GM12878 (cell line): ENCODE data around the gene ELMO2. TPM values are rescaled to one million over a fixed set of nuclear protein-coding genes. Genes with fewer than 3 reads are reported as not detected.

Experiments
- ATAC-seq: fragments of 200-7000 bp; cut with Tn5 transposase; 3 replicates; pipeline ENCODE4 v1.9.1; 2020; ENCODE audit warnings: mild to moderate bottlenecking, moderate library complexity
- BruUV-seq: library from RNA; stranded (reverse); fragments of 400-500 nt; replicated peaks from 2 replicates; lab custom pipeline; 2021; lab: Mats Ljungman, UMichigan
- CTCF ChIA-PET: fragments of 300-600 bp; sonication (Branson Sonifier 250); formaldehyde crosslinking; extraction: SDS; loops from one replicate; lab custom pipeline; 2021; ENCODE audit warnings: inconsistent platforms; lab: Yijun Ruan, JAX
- POLR2A ChIA-PET: fragments of 350-600 bp; formaldehyde crosslinking; extraction: SDS; loops from one replicate; lab custom pipeline; 2021; ENCODE audit warnings: inconsistent platforms; lab: Charles Lee
- RAD21 ChIA-PET: fragments of 300-600 bp; sonication (Branson Sonifier 250); formaldehyde crosslinking; loops from one replicate; lab custom pipeline; 2023; ENCODE audit warnings: antibody characterized with exemption; ENCODE audit not compliant: unreplicated experiment; lab: Charles Lee
- SMC1A ChIA-PET: fragments of 300-600 bp; sonication (Branson Sonifier 250); formaldehyde crosslinking; loops from one replicate; lab custom pipeline; 2023; ENCODE audit not compliant: unreplicated experiment, uncharacterized antibody; lab: Charles Lee
- DNase-seq: peaks from one replicate; pipeline ENCODE4 v3.0.0-alpha.2; 2011; ENCODE audit warnings: low read depth, low spot score
- FAIRE-seq: peaks from 3 replicates; lab custom pipeline; 2011; peaks lifted over from hg19 to GRCh38; lab: Jason Lieb, UNC
- H2AFZ ChIP-seq: 2 replicates; pipeline ENCODE4 v1.6.0; 2011; ENCODE audit warnings: low read depth, low read length, control low read depth; ENCODE audit not compliant: control insufficient read depth
- H3K27ac ChIP-seq: 2 replicates; pipeline ENCODE4 v1.5.1; 2011; ENCODE audit warnings: control low read depth; ENCODE audit not compliant: control insufficient read depth, insufficient read depth
- H3K27me3 ChIP-seq, 2 experiments: replicated peaks in 1 of 2; 2 replicates each; pipeline versions ENCODE4 v1.6.0 to v1.6.1; 2011; ENCODE audit warnings: low read length in 1 of 2; ENCODE audit not compliant: control insufficient read depth in 2 of 2, insufficient read depth in 2 of 2
- H3K36me3 ChIP-seq, 2 experiments: 2 replicates each; pipeline ENCODE4 v1.5.1; 2011; ENCODE audit warnings: low read length in 1 of 2; ENCODE audit not compliant: control insufficient read depth in 2 of 2, insufficient read depth in 2 of 2
- H3K4me1 ChIP-seq: 2 replicates; pipeline ENCODE4 v1.6.1; 2011; ENCODE audit warnings: mild to moderate bottlenecking, low read length, moderate library complexity, mixed read lengths; ENCODE audit not compliant: control insufficient read depth, insufficient read depth
- H3K4me2 ChIP-seq: 2 replicates; pipeline ENCODE4 v1.6.0; 2011; ENCODE audit warnings: control low read depth; ENCODE audit not compliant: control insufficient read depth, insufficient read depth
- H3K4me3 ChIP-seq: fragments of 200-600 bp; sonication (generic); 2 replicates; pipeline ENCODE4 v1.5.1; 2016
- H3K79me2 ChIP-seq: 2 replicates; pipeline ENCODE4 v1.6.0; 2011; ENCODE audit warnings: low read length; ENCODE audit not compliant: control insufficient read depth, insufficient read depth
- H3K9ac ChIP-seq: 2 replicates; pipeline ENCODE4 v1.8.0; 2011; ENCODE audit warnings: low read length, control low read depth, mixed read lengths; ENCODE audit not compliant: control insufficient read depth, insufficient read depth
- H3K9me3 ChIP-seq: replicated peaks from 3 replicates; pipeline ENCODE4 v1.5.1; 2011; ENCODE audit warnings: mild to moderate bottlenecking, low read length; ENCODE audit not compliant: control insufficient read depth, insufficient read depth
- H4K20me1 ChIP-seq: 2 replicates; pipeline ENCODE4 v1.6.0; 2011; ENCODE audit not compliant: control insufficient read depth, insufficient read depth
- EZH2 ChIP-seq: IDR thresholded peaks from 2 replicates; pipeline ENCODE4 v1.6.1; 2012; ENCODE audit warnings: low read depth, mild to moderate bottlenecking, control low read depth, inconsistent platforms, low read length, borderline replicate concordance; ENCODE audit not compliant: control insufficient read depth
- FOXK2 ChIP-seq: fragments of 450-650 bp; IDR thresholded peaks from 2 replicates; pipeline ENCODE4 v1.6.1; 2017; ENCODE audit warnings: mild to moderate bottlenecking, moderate library complexity
- FOXM1 ChIP-seq: IDR thresholded peaks from 2 replicates; pipeline ENCODE4 v1.6.1; 2012; ENCODE audit warnings: low read depth, mild to moderate bottlenecking, inconsistent platforms, low read length, moderate library complexity
- GATAD2B ChIP-seq: fragments of 450-650 bp; conservative IDR thresholded peaks from 2 replicates; pipeline ENCODE4 v1.6.1; 2017; ENCODE audit warnings: low read depth, mild to moderate bottlenecking, moderate library complexity
- HDAC2 ChIP-seq: fragments of 200-600 bp; sonication (generic); IDR thresholded peaks from 2 replicates; pipeline ENCODE4 v1.6.1; 2017
- KAT2A ChIP-seq: conservative IDR thresholded peaks from 2 replicates; pipeline ENCODE4 v1.6.1; 2011; ENCODE audit warnings: low read depth, low read length; ENCODE audit not compliant: control insufficient read depth
- KLF5 ChIP-seq: fragments of 450-650 bp; IDR thresholded peaks from 2 replicates; pipeline ENCODE4 v1.6.1; 2014; ENCODE audit warnings: mild to moderate bottlenecking; ENCODE audit not compliant: partially characterized antibody
- MEF2A ChIP-seq: IDR thresholded peaks from 2 replicates; pipeline ENCODE4 v1.6.1; 2011; ENCODE audit warnings: low read depth, mild to moderate bottlenecking, low read length, moderate library complexity; ENCODE audit not compliant: insufficient read depth
- MXI1 ChIP-seq: fragments of 150-350 bp; IDR thresholded peaks from 2 replicates; pipeline ENCODE4 v1.6.1; 2011; ENCODE audit warnings: low read depth, mild to moderate bottlenecking, inconsistent platforms, low read length, improper control_type of control experiment
- MYC ChIP-seq: IDR thresholded peaks from 2 replicates; pipeline ENCODE4 v1.6.1; 2011; ENCODE audit warnings: mild to moderate bottlenecking, low read length, moderate library complexity, inconsistent platforms; ENCODE audit not compliant: insufficient read depth, insufficient replicate concordance, insufficient read length, severe bottlenecking
- NFYB ChIP-seq: IDR thresholded peaks from 2 replicates; pipeline ENCODE4 v1.6.1; 2011; ENCODE audit warnings: low read depth, mild to moderate bottlenecking, low read length, improper control_type of control experiment, moderate library complexity; ENCODE audit not compliant: insufficient read depth
- POLR2AphosphoS5 ChIP-seq: IDR thresholded peaks from 2 replicates; pipeline ENCODE4 v1.6.1; 2011; ENCODE audit warnings: mild to moderate bottlenecking, low read length, inconsistent platforms
- USF1 ChIP-seq: IDR thresholded peaks from 2 replicates; pipeline ENCODE4 v1.6.1; 2011; ENCODE audit warnings: borderline replicate concordance, low read depth, mild to moderate bottlenecking, moderate library complexity, mixed read lengths, low read length; ENCODE audit not compliant: insufficient read depth; ENCODE audit errors: extremely low read length
- ZNF592 ChIP-seq: fragments of 450-650 bp; IDR thresholded peaks from 2 replicates; pipeline ENCODE4 v1.6.1; 2017; ENCODE audit warnings: mild to moderate bottlenecking, moderate library complexity
- WGBS: methylation state at CpG from one replicate; pipeline ENCODE4 v1.1.6; 2016; ENCODE audit warnings: low lambda C conversion rate; ENCODE audit not compliant: insufficient replicate concordance, insufficient coverage; ENCODE audit errors: missing lambda C conversion rate; 5-methylcytosine and 5-hydroxymethylcytosine counted together
- in situ Hi-C: fragments of 300-500 bp; cut with MboI; formaldehyde crosslinking; loops from 9 replicates; pipeline ENCODE4 v1.14.3; 2018; ENCODE audit warnings: mixed read lengths
- intact Hi-C: fragments of 100-400 bp; cut with micrococcal nuclease; formaldehyde crosslinking; loops from one replicate; pipeline ENCODE4 v1.14.2; 2022; ENCODE audit not compliant: unreplicated experiment
- polyA plus RNA-seq, 11 experiments: library from polyadenylated mRNA; depleted of rRNA in 4 of 11; unstranded in 6 of 11; stranded (reverse) in 5 of 11; fragments of >200 nt; fragmentation: Nextera tagmentation in 4 of 11; fragmentation: Illumina TruSeq in 1 of 11; extraction: Ambion mirVana in 4 of 11; extraction: Trizol in 1 of 11; gene quantifications; 1 replicate in 1 of 11; 2 replicates in 10 of 11; pipeline versions ENCODE4 v1.2.1 to v1.2.3, GENCODE V29; 2011 to 2016; ENCODE audit warnings: inconsistent platforms in 2 of 11, missing spikeins in 2 of 11, low read depth in 1 of 11
- total RNA-seq, 4 experiments: library from RNA; depleted of rRNA in 3 of 4; stranded (reverse); fragments of >200 nt in 3 of 4; fragmentation: Illumina TruSeq in 1 of 4; extraction: Trizol in 1 of 4; gene quantifications; 2 replicates each; pipeline versions ENCODE4 v1.2.1 to v1.2.3, GENCODE V29; 2013 to 2021
- TF ChIP-seq, protein P1 (sequence below): fragments of 450-650 bp; IDR thresholded peaks from 2 replicates; pipeline ENCODE4 v1.6.1; 2017; ENCODE audit warnings: mild to moderate bottlenecking, moderate library complexity

The ELMO2 gene
- total and polyA plus RNA-seq, 10 of the 15 experiments (the other 5 are each of a cell fraction or from before 2014, with no cell fraction given) = 14.2 to 40.2 (median 37.6) TPM

DNA sequence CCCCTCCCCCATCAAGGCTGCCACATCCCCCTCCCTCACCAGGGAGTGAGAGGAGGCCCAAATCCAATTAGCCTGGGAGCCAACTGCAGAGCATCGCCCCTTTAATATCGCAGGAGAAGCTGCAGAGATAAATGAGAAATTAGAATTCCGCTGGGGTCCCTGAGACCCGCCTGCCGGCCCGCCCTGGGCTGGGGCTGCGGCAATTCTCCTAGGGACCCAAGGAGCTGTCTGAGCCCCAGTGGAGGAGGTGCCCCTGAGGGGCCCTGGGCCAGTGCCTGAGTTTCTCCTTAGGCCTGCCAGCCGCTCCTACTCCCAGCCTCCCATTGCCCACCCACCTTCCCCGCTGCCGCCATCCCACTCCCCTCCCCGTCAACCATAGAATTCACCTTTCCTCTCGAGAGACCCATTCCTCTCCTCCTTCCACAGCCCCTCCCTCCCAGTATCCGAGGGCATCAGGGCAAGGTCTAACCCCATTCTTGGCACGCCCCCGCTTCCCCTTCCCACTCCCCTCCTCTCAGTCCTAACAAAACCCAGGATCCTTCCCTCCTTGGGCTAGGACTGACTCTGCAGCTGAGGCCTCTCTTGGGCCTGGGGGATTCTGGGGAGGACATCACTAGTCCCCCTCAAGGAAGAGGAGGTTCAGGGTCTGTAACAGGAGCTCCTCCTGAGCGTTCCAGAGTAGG is 78.1 kb downstream of the ELMO2 start:
- H3K9ac ChIP-seq = no peak overlapping the region
- H3K4me2 ChIP-seq = no peak overlapping the region
- H3K27me3 ChIP-seq = peaks cover 0 to 6% of the 10 kb centered on the region in 2 experiments; a peak in 2 of 4 replicates
- H4K20me1 ChIP-seq = no peaks in the 10 kb centered on the region
- H3K4me3 ChIP-seq = no peak overlapping the region
- H3K36me3 ChIP-seq = no peaks in the 10 kb centered on the region
- no peaks in the 10 kb centered on the region for H3K4me1 ChIP-seq
- H3K27ac ChIP-seq = no peak overlapping the region
- no peak overlapping the region for H2AFZ ChIP-seq
- CTCF ChIA-PET = no interaction called here
- WGBS = 39% methylated on average over 12 of the region's 16 CpGs
- ATAC-seq = no peak
- H3K9me3 ChIP-seq = no peaks in the 10 kb centered on the region
- H3K79me2 ChIP-seq = no peaks in the 10 kb centered on the region
- POLR2A ChIA-PET = no interaction called here
- intact Hi-C loops (no loop called here), in situ Hi-C loops (no loop called here)
- SMC1A ChIA-PET = no interaction called here
- BruUV-seq = no TSS peak
- FAIRE-seq = no peak
- RAD21 ChIA-PET = no interaction called here
- no peak for DNase-seq
- TF ChIP-seq MEF2A = no peak
- TF ChIP-seq KAT2A = no peak
- TF ChIP-seq EZH2 = no peak
- no peak for TF ChIP-seq FOXM1
- no peak for TF ChIP-seq MYC
- no peak for TF ChIP-seq POLR2AphosphoS5
- no peak for TF ChIP-seq USF1
- TF ChIP-seq NFYB = no peak
- TF ChIP-seq HDAC2 = no peak
- TF ChIP-seq, protein P1, sequence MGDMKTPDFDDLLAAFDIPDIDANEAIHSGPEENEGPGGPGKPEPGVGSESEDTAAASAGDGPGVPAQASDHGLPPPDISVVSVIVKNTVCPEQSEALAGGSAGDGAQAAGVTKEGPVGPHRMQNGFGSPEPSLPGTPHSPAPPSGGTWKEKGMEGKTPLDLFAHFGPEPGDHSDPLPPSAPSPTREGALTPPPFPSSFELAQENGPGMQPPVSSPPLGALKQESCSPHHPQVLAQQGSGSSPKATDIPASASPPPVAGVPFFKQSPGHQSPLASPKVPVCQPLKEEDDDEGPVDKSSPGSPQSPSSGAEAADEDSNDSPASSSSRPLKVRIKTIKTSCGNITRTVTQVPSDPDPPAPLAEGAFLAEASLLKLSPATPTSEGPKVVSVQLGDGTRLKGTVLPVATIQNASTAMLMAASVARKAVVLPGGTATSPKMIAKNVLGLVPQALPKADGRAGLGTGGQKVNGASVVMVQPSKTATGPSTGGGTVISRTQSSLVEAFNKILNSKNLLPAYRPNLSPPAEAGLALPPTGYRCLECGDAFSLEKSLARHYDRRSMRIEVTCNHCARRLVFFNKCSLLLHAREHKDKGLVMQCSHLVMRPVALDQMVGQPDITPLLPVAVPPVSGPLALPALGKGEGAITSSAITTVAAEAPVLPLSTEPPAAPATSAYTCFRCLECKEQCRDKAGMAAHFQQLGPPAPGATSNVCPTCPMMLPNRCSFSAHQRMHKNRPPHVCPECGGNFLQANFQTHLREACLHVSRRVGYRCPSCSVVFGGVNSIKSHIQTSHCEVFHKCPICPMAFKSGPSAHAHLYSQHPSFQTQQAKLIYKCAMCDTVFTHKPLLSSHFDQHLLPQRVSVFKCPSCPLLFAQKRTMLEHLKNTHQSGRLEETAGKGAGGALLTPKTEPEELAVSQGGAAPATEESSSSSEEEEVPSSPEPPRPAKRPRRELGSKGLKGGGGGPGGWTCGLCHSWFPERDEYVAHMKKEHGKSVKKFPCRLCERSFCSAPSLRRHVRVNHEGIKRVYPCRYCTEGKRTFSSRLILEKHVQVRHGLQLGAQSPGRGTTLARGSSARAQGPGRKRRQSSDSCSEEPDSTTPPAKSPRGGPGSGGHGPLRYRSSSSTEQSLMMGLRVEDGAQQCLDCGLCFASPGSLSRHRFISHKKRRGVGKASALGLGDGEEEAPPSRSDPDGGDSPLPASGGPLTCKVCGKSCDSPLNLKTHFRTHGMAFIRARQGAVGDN = no peak
- no peak for TF ChIP-seq MXI1
- TF ChIP-seq ZNF592 = no peak
- TF ChIP-seq GATAD2B = no peak
- no peak for TF ChIP-seq KLF5
- no peak for TF ChIP-seq FOXK2
